Measurements from ENCODE around the gene SFMBT2.
"Not testable (repeated sequence)": the region's sequence is repeated elsewhere in the genome, so short reads cannot be mapped to it uniquely, and the experiment has no call there.

SFMBT2 gene

DNA sequence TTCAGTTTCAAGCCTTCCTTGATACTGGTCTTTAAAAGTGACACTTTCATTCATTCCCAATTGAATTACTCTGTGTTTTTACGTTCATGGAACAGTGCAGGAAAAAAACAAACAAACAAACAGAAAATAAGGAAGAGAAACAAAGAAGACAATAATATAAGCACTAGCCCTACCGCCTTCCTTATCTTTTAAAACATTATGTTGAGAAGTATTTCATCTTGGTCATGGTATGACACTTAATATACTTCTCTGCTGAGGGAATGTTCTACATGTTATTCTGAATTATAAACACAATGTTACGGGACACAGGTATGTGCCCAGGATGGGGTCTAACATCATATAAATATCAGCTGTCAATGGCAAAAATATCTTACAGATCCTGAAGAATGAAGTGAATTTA, 176.7 kb downstream of the SFMBT2 start:
- no peak overlapping the region for H3K4me3 ChIP-seq
- H3K27me3 ChIP-seq (ENCODE audit: low read depth) = no peaks in the 10 kb centered on the region
- H3K36me3 ChIP-seq (replicated peaks) = no peaks in the 10 kb centered on the region
- no peaks in the 10 kb centered on the region for H3K9me3 ChIP-seq
- DNase-seq (ENCODE audit: low spot score in 2 of 2) = no peak
- in situ Hi-C loops (cut with MboI; ENCODE audit: low sequenced_read_pairs) = no loop called here
- peaks cover 11% of the 10 kb centered on the region for H3K4me1 ChIP-seq

DNA sequence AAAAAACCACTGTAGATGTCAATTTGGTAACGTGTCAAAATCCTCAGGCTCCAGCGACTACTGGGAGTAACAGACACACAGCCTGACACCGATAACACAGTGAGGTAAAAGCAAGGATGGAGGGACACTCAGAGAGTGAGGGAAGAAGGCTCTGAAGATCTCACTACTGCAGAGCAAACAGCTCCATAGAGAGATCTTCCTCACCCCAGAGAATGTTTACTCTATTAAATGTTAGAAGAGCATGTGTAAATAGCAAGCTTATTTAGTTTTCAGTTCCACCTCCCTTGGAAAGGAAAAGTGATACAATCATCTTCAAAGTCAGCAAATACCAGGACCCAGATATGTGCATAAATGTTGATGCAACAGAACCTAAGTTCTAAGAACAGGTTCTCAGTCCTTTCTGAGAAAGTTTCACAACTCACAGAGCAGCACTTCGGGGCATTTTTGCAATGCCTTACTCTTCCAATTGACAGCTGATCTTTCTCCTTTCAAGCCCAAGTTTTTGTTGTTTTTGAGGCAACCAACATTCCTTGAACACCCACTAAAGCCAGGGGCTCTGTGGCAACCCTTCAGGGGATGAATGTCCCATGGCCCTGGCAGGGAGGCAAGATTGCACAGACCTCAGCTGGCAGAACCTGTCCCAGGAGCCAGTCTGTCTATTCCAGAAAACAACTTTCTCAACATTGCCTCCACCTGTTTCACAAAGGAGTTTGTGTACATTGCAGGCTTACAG, 177.4 kb downstream of the SFMBT2 start:
- Histone ChIP-seq H3K4me1 (peaks cover 11% of the 10 kb centered on the region), H3K9me3 (no peaks in the 10 kb centered on the region), H3K27me3 (ENCODE audit: low read depth) (no peaks in the 10 kb centered on the region), H3K36me3 (replicated peaks) (no peaks in the 10 kb centered on the region), H3K4me3 (no peak overlapping the region)
- in situ Hi-C loops (cut with MboI; ENCODE audit: low sequenced_read_pairs) = no loop called here
- no peak for DNase-seq (ENCODE audit: low spot score in 2 of 2)

DNA sequence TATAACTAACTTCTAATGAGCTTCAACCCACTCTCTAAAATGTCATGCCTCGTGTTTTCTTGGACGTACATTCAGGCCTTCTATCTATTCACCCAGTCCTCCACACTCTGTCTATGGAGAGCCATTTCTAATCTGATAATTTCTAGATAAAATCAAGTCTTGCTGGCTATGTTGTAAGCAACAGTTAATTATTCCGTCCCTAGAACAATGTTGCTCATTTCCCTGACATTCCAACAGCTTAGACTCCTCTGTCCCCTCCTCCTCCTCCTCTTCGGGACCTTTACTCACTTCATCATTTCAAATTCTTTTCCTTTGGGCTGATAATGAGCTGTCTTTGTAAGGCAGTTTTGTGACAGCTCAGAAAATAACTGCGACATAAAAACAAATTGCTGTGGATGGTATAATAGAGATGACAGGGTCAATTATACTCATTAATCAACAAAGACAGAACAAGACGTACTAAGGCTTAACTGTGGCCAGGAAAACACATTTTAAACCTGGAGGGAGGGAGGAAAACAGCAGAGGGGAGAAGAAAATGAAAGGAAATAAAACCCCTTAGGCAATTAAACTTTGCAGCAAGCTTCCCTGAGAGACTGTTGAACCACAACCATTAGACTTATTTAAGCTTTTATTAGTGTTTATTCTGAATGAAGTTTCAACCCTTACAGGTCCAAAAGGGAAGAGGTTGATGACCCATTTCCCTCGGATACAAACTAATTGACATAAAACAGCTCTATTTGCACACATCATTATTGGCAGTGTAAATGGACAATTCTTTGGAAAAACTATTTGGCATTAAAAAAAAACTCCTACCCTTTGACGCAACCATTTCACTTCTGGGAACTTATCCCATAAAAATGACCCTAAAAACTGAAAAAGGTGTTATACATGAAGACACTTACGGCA, 179.1 kb downstream of the SFMBT2 start:
- no peak overlapping the region for H3K4me3 ChIP-seq
- H3K27me3 ChIP-seq (ENCODE audit: low read depth) = no peaks in the 10 kb centered on the region
- in situ Hi-C loops (cut with MboI; ENCODE audit: low sequenced_read_pairs) = no loop called here
- H3K36me3 ChIP-seq (replicated peaks) = no peaks in the 10 kb centered on the region
- peak; percentile 23 to 72 for DNase-seq (ENCODE audit: low spot score in 2 of 2)
- no peaks in the 10 kb centered on the region for H3K9me3 ChIP-seq
- peaks cover 11% of the 10 kb centered on the region for H3K4me1 ChIP-seq

DNA sequence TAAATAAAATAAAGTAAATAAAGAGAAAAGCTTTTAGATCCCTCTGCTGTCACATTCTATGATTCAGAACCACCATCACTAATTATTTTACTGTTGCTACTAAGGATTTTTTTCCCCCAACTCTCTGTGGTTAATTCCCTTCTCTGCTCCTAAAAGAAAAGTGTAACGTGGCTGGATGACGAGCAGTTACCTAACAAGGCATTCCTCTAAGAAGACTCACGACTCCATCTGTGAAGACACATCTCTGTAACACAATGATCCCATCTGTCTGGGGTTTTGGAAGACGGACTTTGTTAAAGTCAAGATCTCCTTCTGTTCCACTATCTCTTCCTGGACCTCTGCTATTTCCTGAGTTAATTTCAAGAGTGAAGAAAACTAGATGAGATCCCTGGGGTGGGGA, 179.9 kb downstream of the SFMBT2 start:
- no peak overlapping the region for H3K4me3 ChIP-seq
- no peaks in the 10 kb centered on the region for H3K27me3 ChIP-seq (ENCODE audit: low read depth)
- H3K4me1 ChIP-seq = peaks cover 11% of the 10 kb centered on the region
- H3K36me3 ChIP-seq (replicated peaks) = no peaks in the 10 kb centered on the region; the same call in 1 of the 2 replicates
- no peaks in the 10 kb centered on the region for H3K9me3 ChIP-seq
- in situ Hi-C loops (cut with MboI; ENCODE audit: low sequenced_read_pairs) = no loop called here
- no peak for DNase-seq (ENCODE audit: low spot score in 2 of 2)

DNA sequence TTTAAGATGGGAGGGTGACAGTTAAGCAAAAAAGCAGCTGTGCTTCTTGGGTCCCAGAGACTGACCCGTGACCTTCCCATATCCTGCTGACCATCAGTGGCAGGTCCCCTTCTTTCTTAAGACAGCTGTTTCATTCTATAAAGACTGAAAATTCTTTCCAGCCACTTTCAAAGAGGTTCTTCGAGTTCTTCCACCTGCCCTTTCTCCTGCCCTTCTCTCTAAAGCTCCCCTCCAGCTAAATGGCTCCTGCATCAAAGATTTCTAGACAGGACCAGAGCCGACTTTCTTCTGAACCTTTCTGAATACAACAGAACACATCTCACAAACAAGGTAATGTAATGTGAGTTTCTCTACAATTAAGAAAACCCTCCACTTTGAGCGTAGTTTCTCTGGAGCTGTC, 180.8 kb downstream of the SFMBT2 start:
- DNase-seq (ENCODE audit: low spot score in 2 of 2) = no peak
- Histone ChIP-seq H3K4me3 (no peak overlapping the region), H3K4me1 (peaks cover 11% of the 10 kb centered on the region), H3K9me3 (0 out of 2 replicates have a peak, but pooled peaks cover 4% of the 10 kb centered on the region), H3K27me3 (ENCODE audit: low read depth) (no peaks in the 10 kb centered on the region), H3K36me3 (replicated peaks) (peaks cover 2% of the 10 kb centered on the region; the same call in 1 of the 2 replicates)
- in situ Hi-C loops (cut with MboI; ENCODE audit: low sequenced_read_pairs) = no loop called here

DNA sequence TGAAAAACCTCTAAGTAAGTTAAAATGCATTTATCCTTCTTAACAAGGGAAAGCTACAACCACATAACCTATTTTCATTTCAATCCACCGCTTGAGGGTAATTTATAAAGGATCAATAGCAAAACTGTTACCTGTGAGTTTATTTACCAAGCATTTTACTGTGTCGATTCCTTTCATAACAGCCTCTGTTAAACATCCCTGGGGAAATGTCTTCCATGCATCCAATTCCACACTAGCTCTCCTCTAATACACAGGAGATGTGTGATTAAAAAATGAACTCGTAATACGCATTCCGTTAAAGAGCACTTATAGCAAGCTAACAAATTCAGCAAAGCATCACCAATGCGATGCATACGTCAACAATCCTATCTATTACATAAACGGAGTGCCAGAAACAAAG, 185.7 kb downstream of the SFMBT2 start:
- no peak overlapping the region for H3K4me3 ChIP-seq
- no peak for DNase-seq (ENCODE audit: low spot score in 2 of 2)
- no peaks in the 10 kb centered on the region for H3K27me3 ChIP-seq (ENCODE audit: low read depth)
- H3K36me3 ChIP-seq (replicated peaks) = peaks cover 9% of the 10 kb centered on the region
- no peaks in the 10 kb centered on the region for H3K4me1 ChIP-seq
- peaks cover 7% of the 10 kb centered on the region; the same call in 1 of the 2 replicates for H3K9me3 ChIP-seq
- in situ Hi-C loops (cut with MboI; ENCODE audit: low sequenced_read_pairs) = no loop called here

DNA sequence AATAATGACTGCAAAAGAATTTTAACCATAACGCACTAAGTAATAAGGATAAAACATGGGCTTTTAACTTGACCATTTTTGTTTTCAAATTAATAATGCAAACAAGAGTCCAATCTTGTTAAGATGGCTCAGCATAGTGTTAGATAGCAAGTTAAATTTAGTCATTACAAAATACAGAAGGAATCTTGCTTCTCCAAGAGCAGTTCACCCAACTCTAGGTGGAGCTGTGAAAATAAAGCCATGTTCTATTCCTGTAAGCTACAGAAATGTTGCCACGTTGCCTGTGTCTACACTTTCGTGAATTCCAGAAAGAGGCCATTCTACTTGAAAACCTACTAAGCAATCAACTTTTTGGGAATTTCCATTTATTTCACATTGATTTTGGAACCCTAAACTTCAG, 191.9 kb downstream of the SFMBT2 start:
- Histone ChIP-seq H3K9me3 (no peaks in the 10 kb centered on the region; the same call in 1 of the 2 replicates), H3K36me3 (replicated peaks) (peaks cover 12% of the 10 kb centered on the region), H3K4me3 (no peak overlapping the region), H3K27me3 (ENCODE audit: low read depth) (no peaks in the 10 kb centered on the region), H3K4me1 (no peaks in the 10 kb centered on the region)
- in situ Hi-C loops (cut with MboI; ENCODE audit: low sequenced_read_pairs) = no loop called here
- DNase-seq (ENCODE audit: low spot score in 2 of 2) = no peak

DNA sequence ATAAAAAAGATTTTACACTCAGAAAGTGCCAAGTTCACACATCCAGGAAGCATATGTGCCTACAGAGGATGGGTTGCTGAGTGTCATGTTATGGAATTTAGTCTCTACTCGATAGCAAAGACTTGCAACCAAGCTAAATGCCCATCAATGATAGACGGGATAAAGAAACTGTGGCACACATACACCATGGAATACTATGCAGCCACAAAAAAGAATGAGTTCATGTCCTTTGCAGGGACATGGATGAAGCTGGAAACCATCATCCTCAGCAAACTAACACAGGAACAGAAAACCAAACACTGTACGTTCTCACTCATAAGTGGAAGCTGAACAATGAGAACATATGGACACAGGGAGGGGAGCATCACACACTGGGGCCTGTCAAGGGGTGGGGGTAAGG, 198.1 kb downstream of the SFMBT2 start:
- H3K36me3 ChIP-seq (replicated peaks); in situ Hi-C loops (cut with MboI; ENCODE audit: low sequenced_read_pairs); H3K4me3 ChIP-seq; DNase-seq (ENCODE audit: low spot score in 2 of 2); H3K4me1 ChIP-seq; H3K9me3 ChIP-seq; H3K27me3 ChIP-seq (ENCODE audit: low read depth): not testable (repeated sequence)

DNA sequence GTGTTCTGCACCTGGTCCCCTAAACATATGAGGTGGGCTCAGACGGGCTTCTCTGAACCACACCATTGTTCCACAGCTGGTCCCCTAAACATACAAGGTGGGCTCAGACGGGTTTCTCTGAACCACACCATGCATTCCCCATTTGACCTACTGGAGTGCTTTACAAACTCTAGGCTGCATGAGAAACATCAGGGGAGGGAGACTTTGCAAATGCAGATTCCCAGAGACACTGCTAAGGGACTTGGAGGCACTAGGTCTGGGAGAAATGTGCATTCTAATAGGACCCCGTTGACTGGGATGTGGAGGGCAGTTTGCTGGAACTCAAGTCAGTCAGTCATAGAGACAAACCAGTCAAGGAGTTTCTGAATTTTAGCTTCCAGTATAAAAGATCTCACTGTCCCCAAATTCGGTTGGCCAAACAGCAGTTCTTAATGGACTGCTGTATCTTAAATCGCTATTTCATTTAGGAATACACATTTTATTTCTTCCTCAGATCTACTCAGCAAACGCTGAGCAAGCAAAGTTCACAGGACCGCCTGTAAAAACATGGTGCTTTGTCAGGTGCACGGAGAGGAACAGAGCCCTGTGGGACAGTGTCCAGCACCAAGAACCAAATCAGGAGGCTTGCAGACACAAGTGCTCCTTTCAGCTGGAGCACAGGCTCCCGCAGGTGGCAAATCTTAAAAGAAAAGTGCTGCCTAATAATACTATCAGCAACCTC, 198.8 kb downstream of the SFMBT2 start:
- no peaks in the 10 kb centered on the region for H3K9me3 ChIP-seq
- in situ Hi-C loops (cut with MboI; ENCODE audit: low sequenced_read_pairs) = no loop called here
- DNase-seq (ENCODE audit: low spot score in 2 of 2) = no peak
- H3K27me3 ChIP-seq (ENCODE audit: low read depth) = no peaks in the 10 kb centered on the region
- peaks cover 7% of the 10 kb centered on the region; the same call in 1 of the 2 replicates for H3K36me3 ChIP-seq (replicated peaks)
- H3K4me3 ChIP-seq = no peak overlapping the region
- no peaks in the 10 kb centered on the region for H3K4me1 ChIP-seq

DNA sequence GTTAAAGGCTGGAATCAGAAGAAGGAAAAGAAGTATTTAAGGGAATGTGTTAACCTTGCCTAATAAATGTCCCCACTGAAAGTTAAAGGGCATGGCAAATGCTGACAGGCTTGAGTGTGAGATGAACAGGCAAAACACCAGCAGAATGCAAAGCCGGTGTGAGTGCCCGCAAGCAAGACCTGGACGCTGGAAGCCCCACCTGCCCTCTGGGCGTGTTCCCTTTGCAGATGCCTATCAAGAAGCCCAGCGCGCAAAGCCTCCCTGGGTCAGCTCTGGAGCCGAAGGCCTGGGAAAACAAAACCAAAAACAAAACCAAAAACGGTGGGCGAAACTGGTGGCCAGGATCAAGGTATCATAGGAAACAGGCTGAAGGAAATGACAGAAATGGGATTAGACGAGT, 200.3 kb downstream of the SFMBT2 start:
- no peaks in the 10 kb centered on the region for H3K27me3 ChIP-seq (ENCODE audit: low read depth)
- no peaks in the 10 kb centered on the region for H3K9me3 ChIP-seq
- H3K4me1 ChIP-seq = no peaks in the 10 kb centered on the region
- no peak overlapping the region for H3K4me3 ChIP-seq
- DNase-seq (ENCODE audit: low spot score in 2 of 2) = no peak
- in situ Hi-C loops (cut with MboI; ENCODE audit: low sequenced_read_pairs) = no loop called here
- H3K36me3 ChIP-seq (replicated peaks) = peaks cover 4% of the 10 kb centered on the region; the same call in 1 of the 2 replicates

DNA sequence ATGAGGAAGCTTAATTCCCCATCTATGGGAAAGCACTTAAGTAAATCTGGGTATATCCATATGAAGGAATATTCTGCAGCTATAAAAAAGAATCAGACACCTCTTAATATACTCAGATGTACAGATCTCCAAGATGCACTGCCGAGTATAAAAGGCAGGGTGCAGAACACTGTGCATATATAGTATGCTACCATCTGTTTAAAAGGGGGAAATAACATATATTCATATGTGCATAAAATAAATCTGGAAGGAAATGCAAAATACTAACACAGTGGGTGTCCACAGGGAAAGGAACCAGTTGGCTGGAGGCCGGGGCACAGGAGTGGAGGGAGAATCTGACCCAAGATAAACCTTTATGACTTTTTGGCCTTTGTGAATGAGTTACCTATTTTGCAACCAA, 201.4 kb downstream of the SFMBT2 start:
- DNase-seq (ENCODE audit: low spot score in 2 of 2) = no peak
- peaks cover 4% of the 10 kb centered on the region; the same call in 1 of the 2 replicates for H3K36me3 ChIP-seq (replicated peaks)
- no peaks in the 10 kb centered on the region for H3K4me1 ChIP-seq
- H3K4me3 ChIP-seq = no peak overlapping the region
- no peaks in the 10 kb centered on the region for H3K27me3 ChIP-seq (ENCODE audit: low read depth)
- in situ Hi-C loops (cut with MboI; ENCODE audit: low sequenced_read_pairs) = no loop called here
- H3K9me3 ChIP-seq = no peaks in the 10 kb centered on the region

DNA sequence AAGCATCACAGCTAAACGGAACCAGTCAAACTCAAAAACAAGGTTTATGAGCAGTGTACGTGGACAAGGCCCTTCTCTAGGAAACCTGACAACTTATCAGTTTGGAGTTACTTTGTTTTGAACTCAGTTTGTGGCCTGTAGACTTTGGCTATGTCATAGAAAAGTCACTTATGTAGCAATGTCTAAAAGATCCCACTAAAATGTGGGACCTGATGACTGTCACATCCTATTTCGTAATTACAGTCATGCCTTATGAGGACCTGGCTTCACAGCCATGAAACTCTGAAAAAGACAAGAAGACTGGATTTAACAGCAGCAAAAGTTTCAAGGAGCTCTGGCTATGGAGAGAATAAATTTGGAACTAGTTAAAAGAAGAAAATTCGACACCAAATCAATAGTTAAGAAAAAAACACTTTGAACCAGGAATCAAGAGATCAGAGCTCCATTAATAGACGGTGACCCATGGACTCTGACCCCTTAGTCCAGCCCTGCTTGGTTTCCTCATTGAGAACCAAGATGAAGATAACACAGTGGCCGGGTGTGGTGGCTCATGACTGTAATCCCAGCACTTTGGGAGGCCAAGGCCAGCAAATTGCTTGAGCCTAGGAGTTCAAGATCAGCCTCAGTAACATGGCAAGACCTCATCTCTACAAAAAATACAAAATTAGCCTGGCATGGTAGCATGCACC, 204.3 kb downstream of the SFMBT2 start:
- H3K9me3 ChIP-seq = no peaks in the 10 kb centered on the region
- in situ Hi-C loops (cut with MboI; ENCODE audit: low sequenced_read_pairs) = no loop called here
- no peak overlapping the region for H3K4me3 ChIP-seq
- no peak for DNase-seq (ENCODE audit: low spot score in 2 of 2)
- H3K36me3 ChIP-seq (replicated peaks) = peaks cover 7% of the 10 kb centered on the region; the same call in 1 of the 2 replicates
- no peaks in the 10 kb centered on the region for H3K27me3 ChIP-seq (ENCODE audit: low read depth)
- no peaks in the 10 kb centered on the region for H3K4me1 ChIP-seq

DNA sequence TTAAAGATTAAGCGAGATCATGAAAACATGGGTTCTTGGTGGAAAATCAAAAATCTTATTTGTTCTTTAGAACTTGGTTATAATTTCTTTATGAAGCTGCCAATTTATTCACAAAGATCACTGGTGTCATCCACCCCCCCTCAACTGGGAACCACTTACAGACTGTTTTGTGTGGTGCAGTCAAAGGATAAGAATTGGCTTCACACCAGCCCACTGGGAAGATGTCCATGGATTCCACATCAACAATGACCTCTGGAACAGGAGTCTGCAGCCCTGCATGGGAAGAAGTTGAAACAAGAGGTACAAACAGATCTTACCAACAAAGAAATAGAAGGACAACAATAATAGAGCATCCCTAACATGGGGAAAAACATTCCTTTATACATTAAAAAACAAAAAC, 205.2 kb downstream of the SFMBT2 start:
- no peaks in the 10 kb centered on the region for H3K27me3 ChIP-seq (ENCODE audit: low read depth)
- H3K9me3 ChIP-seq = no peaks in the 10 kb centered on the region
- no peak for DNase-seq (ENCODE audit: low spot score in 2 of 2)
- no peak overlapping the region for H3K4me3 ChIP-seq
- in situ Hi-C loops (cut with MboI; ENCODE audit: low sequenced_read_pairs) = no loop called here
- peaks cover 7% of the 10 kb centered on the region; the same call in 1 of the 2 replicates for H3K36me3 ChIP-seq (replicated peaks)
- peaks cover 3% of the 10 kb centered on the region; the same call in 1 of the 2 replicates for H3K4me1 ChIP-seq

Measured in HAP-1 (cell line).